NCI-H1105 (cell line): ENCODE results near the gene PPP6R1.

Source experiments
- DNase-seq: peaks from one replicate; lab custom pipeline; 2025; lab: John Stamatoyannopoulos, UW

The PPP6R1 gene

DNA sequence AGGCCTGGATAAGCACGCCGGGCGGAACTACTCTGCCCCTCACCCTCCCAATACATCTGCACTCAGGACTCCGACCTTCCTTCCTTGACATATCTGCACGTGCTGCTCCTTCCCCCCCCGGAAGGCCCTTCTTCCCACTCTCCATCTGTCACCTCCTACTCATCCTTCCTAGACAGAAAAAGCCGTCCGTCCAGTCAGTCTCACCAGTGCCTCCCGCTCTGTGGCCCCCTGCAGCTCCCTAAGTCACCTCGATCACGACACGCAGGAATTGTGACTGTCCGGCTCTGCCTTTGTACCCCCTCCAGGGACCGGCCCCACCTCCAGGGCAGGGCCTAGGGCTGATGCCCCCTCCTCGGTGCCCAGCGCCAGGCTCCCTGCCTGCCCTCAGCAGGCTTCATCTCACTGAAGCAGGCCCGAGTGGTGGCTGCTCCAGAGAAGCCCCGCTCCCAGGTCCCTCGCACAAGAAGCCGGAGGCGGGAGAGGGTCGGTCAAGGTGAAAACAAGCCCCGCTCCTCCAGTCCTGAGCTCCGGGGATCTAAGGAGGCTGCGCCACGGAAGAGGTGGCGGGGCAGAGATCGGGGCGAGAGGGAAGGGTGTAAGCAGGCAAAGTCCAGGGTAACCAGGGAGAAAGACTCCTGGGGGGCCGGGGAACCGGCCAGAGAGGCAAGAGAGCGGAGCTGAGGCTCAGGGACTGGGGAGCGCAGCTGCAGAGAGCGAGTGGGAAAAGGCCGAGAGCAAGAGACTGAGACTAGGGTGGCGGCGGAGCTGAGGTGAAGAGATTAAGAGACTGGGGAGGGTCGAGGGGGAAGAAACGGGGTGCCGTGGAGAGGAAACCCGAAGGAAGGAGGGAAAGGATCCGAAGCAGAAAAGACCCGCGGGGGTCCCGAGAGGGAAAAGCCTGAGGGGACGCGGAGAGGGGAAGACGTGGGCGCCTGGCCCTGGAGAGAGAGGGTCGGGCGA lies 1.1 kb downstream of the PPP6R1 start:
- no peak for DNase-seq

DNA sequence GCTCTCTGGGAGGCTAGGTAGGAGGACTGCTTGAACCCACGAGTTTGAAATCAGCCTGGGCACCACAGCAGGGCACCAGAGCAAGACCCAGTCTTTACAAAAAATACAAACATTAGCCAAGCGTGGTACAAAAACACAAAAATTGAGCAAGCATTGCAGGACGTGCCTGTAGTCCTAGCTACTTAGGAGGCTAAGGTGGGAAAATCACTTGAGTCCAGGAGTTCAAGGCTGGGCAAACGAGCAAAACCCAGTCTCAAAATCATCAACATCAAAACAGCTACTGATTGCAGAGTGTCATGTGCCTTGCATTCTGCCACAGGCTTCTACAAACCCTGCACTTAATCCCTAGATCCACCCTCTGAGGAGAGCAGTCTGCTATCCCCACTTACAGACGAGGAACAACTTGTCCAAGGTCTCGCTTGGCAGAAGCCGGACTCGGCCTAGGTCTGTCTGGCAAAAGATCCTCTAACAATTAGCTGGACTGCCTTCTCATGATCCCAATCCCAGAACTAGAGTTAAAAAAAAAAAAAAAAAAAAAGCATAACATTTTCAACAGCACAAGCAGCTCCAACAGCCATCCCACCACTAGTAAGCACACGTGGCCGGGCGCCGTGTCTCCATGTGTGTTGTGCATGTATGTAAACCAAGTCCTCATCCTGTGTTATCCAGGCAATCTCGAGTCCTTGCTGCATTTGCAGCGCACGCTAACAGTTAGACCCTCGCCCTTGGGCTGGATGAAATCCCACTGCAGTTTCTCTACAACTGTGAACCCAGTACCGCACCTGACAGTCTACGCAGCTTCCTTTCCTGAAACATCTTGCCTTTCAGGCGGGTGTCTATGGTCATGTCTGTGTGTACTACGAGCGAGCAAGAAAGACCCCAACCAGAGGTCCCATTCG lies 2.0 kb downstream of the PPP6R1 start:
- DNase-seq = no peak

DNA sequence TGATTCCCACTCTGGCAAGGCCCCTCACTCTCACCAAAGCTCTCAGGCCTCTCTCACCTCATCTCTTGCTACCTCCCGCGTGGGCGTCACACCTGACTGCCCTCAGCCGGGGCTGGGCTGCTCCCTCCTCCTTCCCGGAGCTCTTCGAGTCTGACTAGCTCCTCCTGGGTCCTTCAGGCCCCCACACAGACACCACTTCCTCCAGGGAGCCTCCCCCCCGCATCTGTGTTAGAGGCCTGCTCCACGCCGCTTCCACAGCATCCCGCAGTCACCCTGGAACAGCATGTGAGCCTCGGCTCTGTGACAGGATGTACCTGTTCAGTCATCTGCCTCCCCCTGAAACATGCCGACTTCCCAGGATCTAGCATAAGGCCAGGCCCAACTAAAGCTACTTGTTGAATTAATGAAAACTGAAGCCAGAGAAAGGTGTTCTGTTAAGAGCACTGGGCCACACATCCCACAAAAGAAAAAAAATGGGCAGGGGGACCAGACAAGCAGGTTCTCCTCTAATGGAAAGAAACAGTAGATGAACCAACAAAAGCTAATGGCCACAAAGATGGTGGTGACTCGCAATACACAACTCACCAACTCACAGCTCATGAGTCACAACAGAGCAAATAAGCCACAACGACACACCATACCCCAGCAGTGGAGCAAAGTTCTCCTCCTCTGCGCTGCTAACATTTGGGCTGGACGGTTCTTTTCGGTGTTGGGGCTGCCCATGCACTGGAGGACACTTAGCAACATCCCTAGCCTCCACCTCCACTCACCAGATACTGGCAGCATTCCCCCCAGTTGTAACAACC lies 3.0 kb downstream of the PPP6R1 start:
- DNase-seq = no peak

DNA sequence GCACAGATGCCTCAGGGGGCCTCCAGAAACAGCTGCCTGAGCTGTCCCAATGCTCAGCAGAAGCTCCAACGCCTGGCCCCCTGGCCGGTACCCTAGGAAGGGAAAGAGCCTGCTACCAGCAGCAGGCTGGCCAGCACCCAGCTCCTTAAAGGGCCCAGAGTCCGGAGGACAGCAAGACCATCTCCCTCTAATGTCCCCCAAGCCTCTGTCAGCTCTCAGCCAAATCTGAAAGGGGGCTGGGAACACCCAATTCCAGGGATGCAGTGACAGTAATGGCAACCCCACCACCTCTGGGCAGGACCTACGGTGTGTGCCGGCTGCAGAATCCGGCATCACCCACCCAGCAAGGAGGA lies 4.2 kb downstream of the PPP6R1 start:
- no peak for DNase-seq

DNA sequence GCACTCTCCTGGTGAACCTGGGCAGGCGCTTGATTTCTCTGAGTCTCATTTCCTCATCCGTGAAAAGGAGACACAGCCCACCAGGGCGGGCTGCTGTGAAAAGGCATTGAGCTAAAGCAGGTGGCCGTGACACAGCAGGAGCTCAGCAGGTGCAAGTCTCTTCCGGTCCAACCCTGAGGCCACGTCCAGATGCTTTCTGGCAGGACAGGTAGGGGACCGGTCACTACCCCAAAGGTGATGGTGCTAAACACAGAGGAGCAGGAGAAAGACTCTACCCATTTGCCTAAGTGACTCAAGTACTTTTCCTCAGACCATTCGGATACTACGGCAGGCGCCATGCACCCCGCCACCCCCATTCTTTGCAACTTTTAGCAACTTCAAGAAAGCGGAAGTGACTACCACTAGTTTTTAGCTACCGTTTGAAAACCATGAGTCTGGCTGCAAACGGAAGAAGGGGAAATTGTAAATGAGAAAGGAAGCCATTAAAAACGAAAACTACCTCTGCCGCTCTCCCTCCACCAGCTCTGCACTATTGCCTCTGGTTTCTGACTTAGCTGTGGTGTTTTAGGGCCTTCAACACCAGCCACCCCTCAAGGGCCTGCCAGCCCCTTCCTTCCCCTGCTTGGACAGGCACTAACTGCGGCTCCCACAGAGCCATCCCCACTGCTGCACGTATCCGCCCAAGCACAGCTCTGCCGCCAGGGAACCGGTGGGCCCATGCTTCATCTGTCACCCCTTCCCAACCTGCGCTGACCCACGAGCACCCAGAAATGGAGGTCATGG lies 4.8 kb downstream of the PPP6R1 start:
- no peak for DNase-seq

DNA sequence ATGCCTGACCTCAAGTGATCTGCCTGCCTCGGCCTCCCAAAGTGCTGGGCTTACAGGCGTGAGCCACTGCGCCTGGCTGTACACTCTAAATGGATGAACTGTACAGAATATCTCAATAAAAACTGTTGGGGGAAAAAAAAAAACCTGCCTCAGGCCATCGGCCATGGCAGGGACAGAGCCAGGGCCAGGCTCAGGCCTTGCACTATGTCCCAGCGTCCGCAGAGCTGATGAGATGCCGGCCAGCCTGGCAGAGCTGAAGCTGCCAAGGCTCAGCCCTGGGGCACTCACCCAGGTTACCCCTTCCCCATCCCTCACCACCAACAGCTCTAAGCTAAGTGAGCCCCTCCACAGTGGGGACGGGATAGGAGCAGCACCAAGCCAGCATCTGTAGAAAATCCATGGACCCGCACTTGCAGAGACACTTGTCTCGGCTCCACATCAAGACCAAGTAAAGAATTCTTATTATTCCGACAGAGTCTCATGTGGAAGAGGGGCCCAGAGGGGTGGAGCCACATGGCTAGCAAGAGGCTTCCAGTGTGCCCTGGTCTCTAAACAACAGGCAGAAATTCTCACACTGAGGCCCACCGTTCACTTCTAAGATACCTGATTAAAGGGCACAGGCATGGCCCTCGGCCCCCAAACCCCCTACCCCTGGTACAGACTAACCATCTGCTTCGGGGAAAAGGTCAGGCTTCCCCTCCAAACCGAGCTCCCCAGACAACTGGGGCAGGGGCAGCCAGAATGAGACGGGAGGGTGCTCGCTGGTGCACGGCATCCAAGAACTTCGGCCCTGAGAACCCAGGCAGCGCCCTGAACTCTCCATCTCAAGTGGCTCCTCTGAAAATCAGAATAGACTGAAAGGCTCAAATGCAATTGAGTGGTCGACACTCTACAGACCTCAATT lies 5.8 kb downstream of the PPP6R1 start:
- no peak for DNase-seq

DNA sequence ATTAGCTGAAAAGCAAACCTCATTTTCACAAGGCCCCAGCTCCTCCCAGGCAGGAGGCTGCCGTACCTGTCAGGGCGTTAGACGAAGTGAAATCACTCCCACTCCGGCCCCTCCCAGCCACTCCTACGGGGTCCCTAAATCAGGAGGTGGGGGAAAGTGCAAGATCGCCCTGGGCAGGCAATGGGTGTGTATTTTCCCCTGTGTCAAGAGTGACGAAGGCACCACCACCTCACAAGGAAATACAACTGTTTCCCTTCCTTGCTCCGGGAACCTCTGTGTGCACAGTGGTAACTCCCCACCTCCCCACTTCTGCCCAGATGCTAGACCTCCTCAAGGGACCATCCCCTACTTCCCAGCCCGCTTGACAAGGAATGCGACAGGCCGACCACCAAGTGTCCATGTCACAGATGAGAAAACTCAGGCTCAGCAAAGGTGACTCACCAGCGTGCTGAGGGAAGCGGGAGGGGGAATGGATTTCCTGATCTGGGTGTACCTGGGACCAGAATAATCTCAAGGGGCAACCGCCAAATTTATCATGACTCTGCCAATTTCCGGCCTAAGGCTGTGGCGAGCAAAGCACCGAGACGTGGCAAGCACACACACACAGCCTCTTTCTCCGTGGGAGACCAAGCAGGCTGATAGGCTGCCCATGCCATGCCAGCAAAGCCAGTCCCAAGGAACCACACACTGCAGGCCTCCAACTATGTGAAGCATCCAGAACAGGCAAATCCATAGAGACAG lies 7.3 kb downstream of the PPP6R1 start:
- no peak for DNase-seq

DNA sequence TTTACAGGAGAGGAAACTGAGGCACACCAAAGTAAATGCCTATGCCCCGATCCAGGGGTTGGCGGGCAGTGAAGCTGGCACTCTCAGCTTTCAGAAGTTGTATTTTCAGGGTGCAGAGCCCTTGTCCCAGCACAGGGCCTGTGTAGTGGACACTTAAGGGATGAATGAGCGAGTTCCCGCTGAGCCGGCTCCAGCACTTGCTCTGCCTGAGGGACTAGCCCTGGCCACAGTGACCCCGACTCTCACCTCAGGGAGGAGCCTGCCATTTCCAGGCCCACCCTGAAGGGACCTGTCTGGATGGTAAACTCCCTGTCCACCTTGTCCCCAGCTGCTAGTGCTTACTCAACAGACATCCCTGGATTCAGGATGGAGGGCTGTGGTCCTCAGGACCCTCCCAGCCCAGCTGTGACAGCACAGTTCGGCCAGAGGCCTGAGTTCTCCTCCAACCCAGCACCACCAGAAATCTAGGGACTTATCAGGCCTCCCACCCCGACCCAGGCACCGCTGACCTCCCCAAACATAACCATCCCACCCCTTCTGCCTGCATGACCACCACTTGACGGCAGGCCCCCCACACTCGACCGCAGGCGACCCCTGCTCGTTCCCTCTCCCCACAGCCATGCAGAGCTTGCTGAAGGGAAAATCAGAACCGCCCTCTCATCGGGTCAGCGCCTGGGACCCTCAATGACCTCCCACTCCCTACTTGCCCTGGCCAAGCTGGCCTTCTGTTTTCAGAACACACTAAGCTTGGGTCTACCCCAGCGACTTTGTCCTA lies 8.4 kb downstream of the PPP6R1 start:
- no peak for DNase-seq

DNA sequence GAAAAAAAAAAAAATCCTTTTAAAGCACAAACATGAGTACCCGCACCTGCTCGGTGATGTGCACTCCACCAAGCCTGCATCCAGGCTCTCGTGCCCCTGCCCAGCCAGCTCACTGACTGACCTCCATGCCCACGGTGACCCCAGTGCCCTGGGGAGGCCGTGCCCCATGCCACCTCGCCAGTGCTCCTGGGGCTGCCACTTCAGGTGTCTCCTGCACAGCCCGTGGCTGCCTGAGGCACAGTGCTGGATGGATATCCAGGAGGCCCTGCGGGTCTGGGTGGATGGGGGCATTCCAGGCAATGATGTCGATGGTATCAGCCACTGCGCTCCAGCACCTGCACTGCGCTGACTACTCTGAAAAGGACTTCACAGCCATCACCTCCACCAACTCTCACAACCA lies 9.0 kb downstream of the PPP6R1 start:
- DNase-seq = no peak

DNA sequence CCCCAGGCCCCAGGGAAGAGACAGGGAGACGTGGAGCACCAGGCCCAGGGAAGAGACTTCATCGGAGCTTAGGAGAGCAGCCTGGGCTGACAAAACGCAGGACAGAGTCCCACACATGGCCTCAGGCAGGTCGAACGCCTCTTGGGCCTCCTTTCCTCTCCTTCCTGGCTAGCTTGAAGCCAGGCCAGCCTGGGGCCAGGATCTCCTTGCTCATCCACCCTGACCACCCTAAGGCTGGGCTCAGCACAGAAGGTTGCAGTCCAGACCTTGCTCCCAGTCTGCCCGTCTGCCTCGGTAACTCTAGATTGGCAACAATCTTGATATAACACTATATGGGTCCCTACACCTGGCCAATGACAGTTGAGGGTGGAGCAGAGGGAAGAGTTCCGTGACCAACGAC lies 10.1 kb downstream of the PPP6R1 start:
- DNase-seq = no peak

DNA sequence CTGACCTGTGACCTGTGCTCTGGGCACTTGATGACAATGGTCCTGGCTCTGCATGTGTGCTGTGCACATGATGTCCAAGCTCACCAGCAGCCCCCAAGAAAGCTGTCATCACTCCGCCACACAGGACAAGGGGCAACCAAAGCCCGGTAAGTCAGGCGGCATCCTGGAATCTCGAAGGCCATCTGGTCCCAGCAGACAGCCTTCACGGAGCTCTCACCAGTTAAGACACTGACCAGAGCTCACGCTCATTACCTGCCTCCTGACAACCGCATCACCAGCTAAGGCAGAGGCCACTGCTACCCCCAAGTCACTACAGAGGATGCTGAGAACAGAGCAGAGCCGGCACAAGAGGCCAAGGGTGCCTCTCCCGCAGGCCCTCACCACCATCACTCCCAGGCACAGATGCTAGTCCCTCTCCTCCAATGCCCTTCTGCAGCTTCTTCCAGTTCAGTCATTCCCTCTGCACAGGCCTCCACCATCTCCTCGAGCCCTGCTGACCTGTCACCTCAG lies 10.6 kb downstream of the PPP6R1 start:
- DNase-seq = no peak

DNA sequence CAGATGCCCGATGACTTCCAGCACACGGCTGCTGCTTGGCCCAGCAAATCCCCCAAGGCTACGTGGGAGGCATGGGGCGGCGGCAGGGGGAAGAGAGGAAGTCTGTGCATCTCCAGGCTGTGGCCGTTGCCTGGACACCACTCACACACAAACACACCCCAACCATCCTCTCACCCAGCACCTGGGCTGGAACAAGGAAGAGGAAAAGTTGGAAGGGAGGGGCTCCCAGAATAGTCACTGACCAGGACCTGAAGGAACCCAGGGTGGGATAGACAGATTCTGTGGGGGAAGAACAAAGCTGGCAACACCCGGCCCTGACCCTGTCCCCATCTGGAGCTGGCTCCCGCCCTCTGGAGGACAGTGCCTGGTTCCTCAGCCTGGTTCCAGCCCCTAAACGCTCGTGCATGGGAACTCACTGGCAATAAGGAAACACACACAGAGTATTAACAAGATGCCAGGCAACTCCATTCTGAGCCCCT lies 11.2 kb downstream of the PPP6R1 start:
- no peak for DNase-seq

DNA sequence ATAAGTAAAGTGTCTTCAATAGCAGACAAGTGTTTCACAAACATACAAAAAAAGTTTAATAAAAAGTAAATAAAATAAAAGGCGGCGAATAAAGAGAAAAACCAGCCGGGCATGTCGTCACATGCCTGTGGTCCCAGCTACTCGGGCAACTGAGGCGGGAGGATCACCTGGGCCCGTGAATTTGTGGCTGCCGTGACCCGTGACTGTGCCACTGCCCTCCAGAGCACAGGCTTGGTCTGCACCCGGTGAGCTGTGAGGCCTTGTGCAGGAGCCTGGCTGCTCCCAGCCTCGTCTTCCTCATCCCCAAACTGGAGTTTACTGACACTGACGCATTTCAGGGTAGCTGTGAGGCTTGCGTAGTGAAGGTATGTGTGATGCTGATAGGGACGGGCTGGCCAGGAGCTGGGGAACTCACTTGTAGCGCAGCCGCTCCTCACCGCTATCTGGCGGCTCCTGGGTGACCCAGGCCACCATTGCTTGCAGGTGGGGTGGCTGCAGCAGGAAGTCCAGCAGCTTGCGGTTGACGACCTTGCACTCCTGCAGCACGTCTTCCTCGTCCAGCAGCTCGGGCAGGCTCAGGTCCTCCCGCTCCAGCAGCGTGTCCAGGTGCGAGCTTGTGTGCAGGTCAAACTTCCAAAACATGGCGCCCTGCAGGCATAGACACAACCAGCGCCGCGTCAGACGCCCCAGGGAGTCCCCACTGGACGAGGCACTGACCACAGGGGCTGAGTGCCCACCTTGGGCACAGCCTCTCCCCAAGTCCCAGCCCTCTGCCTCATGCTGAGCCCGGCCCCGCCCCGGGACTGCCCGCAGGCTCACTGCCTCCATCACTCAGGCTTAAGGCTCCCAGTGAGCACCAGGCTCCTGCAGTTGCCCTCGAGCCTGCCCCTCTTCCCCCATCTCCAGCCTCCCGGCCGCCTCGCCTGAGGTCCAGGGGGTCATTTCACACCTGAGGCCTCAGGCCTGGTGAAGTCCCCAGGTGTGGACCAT lies 12.1 kb downstream of the PPP6R1 start:
- DNase-seq = no peak

DNA sequence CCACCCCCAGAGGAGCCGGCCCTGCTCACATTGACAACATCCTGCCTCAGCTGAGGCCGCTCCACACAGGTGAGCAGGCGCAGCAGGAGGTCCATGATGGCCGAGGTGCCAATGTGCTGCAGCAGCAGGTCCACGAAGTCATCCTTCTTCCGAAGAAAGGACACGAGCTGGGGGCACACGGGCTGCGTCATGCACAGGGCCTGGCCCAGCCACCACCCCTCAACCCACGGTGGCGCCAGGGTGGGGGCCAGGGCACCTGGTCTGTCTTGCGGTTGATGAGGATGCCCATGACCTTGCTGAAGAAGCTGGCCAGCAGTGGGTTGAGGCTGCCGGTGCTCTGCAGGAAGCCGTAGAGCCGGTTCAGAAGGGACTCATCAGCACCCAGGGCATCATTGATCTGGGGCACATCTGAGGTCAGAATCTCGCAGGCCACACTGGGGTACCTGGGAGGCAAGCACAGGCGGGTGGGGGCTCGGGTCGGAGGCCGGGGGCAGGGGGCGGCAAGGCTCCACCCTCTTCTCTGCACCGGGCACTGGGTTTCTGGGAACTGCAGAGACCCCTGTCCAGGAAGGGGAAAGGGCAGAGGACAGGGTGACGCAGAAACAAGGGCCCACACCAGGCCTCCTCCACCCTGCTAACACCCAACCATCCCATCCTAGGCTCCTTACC lies 13.4 kb downstream of the PPP6R1 start:
- DNase-seq = no peak

DNA sequence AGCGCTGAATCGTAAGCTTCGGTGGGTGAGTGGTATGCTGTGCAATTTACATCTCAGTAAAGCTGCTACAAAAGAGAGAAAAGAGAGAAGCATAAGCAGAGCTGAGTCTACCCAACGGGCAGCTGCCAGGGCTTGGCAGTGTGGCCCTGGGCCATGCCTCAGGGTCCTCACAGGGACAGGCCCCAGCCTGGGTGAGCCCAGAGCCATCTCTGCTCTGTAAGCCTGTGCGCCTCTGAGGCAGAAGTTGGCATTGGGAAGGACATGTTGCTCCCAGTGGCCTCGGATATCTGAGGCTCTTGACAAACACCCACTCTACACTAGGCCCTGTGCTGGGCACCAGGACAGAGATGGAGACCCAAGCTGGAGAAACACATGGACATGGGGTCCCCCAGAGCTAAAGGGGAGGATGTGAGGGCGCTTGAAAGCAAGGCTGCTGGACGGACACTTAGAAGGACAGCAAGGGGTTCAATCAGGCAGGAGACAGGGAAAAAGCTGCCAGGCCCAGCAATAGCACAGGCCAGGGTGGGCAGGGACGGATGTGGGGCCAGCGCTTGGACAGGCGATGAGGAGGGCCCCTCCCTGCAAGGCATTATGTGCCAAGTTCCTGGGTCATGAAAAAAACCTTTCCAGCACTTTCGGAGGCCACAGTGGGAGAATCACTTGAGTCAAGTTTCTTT lies 14.7 kb downstream of the PPP6R1 start:
- no peak for DNase-seq

DNA sequence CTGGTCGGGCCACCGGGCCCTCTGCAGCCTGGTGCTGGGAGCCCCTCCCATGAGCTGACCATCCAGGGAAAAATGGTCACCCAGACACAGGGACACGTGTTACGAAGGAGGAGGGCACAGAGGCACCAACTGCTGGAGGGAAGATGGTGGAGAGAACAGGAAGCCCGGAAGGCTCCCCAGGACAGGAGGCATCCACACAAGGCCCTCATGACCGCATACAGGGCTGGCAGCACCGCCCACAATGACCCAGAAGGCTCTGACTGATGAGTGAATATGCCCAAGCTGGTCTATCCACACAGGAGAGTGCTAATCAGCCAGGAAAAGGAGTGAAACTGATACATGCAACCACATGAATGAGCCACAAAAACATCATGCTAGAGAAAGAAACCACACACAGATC lies 16.3 kb downstream of the PPP6R1 start:
- DNase-seq = no peak
